Stimulated activated CD4-positive, alpha-beta T cell treated with anti-CD3 and anti-CD28 coated beads, TNF-alpha, amount 100 ng/mL, for 48 hours (primary cell): ENCODE data around the gene SCAF8.
"Not testable (repeated sequence)": the region's sequence is repeated elsewhere in the genome, so short reads cannot be mapped to it uniquely, and the experiment has no call there.

Source experiments
- DNase-seq, 3 donors: peaks; one replicate each; pipeline ENCODE4 v3.0.0-alpha.2; 2020; ENCODE audit warnings: low read depth in 3 of 3

SCAF8 gene, protein sequence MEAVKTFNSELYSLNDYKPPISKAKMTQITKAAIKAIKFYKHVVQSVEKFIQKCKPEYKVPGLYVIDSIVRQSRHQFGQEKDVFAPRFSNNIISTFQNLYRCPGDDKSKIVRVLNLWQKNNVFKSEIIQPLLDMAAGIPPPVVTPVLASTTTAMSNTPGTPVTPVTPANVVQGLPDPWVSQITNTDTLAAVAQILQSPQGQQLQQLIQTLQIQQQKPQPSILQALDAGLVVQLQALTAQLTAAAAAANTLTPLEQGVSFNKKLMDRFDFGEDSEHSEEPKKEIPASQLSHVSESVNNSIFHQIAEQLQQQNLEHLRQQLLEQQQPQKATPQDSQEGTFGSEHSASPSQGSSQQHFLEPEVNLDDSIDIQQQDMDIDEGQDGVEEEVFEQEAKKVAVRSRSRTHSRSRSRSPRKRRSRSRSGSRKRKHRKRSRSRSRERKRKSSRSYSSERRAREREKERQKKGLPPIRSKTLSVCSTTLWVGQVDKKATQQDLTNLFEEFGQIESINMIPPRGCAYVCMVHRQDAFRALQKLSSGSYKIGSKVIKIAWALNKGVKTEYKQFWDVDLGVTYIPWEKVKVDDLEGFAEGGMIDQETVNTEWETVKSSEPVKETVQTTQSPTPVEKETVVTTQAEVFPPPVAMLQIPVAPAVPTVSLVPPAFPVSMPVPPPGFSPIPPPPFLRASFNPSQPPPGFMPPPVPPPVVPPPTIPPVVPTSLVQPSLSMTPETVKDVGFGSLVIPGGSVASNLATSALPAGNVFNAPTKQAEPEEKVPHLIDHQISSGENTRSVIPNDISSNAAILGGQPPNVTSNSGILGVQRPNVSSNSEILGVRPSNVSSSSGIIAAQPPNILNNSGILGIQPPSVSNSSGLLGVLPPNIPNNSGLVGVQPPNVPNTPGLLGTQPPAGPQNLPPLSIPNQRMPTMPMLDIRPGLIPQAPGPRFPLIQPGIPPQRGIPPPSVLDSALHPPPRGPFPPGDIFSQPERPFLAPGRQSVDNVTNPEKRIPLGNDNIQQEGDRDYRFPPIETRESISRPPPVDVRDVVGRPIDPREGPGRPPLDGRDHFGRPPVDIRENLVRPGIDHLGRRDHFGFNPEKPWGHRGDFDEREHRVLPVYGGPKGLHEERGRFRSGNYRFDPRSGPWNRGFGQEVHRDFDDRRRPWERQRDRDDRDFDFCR (N-terminal part only)

DNA sequence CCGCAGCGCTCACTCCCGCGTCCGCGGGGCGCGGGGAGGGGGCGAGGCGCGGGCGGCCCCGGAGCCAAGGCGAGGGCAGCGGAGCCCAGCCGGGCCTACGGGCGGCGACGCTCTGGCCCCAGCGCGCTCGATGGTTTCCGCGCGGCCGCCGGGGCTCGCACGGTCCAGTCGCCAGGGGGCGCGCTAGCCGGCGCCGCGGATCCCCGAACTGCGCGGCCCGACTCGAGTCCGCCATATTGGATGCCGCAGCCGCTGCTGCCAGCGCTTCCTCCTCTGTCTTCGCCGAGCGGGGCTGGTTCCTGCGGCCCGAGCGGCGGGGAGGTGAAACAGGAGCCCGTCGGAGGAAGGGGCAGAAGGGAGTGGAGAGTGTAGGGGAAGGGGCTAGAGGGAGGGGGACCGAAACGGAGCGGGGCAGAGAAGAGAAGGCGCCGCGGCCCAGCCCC lies at the start of gene SCAF8:
Gene SCAF8 (plus strand): TSS at position 234 of the 443 bp plus-strand sequence. CDS start 485 bp downstream, outside the sequence.
- peak; percentile 63 to 79 (median 69) for DNase-seq

DNA sequence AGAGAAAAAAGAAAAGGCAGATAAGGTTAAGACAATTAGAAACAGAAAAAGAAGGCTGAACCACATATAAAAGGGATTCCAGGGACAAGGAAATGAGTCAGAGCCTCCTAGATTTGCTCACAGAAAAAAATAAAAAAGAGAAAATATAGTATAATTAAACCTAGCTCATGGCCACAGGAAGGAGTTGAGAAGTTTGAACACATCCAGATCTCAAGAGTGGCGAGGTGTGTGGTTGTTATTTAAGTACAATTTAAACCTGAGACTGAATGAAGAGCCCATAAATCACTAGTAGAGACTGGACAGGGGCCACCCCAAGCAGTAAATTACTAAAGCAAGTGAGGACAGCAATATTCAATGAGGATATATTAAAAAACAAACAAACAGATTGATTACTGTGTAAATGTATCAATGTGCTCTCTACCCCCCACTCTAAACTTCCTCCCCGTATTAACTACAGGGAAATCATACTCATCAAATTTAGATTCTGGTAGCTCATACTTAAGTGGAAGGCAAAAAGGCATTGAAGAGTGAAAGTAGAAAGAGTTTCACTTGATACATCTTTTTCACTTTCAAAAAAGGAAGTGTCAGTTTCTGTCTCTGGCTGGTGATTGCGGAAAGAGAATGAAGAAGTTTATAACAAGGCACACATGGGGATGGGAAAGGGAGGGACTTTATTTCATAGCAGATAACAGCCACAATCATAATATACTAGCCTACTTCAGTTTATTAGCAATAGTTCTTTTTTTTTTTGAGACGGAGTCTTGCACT lies 49.3 kb upstream of the SCAF8 start:
- DNase-seq = no peak

DNA sequence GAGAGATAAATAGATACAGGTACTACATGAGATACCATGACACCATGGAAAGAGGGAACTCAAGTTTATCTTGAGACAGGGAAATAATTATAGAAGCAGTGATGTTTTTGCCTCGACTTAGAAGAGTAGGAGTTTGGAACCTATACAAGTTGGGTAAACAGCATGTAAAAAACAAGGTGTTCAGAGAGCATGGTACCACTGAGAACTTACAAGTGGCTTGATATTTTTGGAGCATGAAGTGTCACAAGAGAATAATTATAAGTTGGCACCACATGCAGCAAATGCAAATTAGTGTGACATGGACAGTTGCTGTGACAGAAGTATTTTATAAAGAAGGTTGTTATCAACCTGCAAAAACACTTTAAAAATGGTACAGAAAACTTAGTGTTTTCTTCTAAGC lies 47.1 kb upstream of the SCAF8 start:
- no peak for DNase-seq

DNA sequence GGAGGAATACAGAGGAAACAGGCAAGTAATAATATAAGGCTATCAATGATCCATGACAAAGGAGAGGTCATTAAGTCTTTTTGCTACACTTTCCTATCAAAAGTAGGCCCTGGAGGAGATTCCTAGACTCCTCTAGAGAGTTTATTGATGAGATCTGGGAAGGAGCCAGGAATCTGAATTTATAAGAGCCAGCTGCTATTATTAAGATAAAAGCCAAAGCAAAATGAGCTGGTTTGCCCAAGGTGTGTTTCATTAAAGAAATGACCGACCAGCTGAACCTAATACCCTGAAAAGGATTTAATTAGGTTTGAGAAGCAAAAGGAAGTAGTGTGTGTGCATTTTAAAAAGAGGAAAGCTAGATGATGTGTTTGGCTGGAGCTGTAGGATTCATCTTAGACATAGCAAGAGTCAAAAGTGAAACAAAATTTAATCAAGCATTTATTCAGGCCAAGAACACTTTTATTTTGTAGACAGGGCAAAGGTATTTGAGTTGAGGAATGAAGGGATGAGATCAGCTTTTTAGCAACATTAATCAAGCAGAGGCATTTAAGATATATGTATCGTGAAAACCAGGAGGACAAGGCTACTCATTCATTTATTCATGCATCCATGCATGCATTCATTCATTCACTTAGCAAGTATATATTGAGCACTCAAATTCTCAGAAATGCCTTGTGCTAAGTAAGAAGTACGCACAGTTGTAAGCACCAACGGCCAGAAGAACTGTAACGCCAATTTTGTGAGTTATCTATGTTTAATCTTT lies 43.5 kb upstream of the SCAF8 start:
- DNase-seq = no peak

DNA sequence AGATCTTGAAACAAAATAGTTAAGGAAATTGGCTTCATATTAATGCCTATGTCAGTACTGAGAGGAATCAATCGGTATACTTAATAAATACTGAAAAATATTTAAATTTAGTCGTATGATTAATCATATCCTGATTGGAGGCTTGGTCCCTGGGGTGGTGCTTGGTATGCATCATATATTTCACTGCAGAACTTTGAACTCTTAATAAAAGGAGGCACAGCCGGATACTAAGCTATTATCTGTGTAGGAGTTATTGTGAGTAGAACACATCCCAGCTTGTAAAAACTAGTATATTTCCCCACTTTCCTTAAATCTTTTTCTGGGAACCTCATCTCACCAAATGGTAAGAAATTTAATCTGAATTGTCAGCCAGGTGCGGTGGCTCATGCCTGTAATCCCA lies 42.4 kb upstream of the SCAF8 start:
- DNase-seq = no peak

DNA sequence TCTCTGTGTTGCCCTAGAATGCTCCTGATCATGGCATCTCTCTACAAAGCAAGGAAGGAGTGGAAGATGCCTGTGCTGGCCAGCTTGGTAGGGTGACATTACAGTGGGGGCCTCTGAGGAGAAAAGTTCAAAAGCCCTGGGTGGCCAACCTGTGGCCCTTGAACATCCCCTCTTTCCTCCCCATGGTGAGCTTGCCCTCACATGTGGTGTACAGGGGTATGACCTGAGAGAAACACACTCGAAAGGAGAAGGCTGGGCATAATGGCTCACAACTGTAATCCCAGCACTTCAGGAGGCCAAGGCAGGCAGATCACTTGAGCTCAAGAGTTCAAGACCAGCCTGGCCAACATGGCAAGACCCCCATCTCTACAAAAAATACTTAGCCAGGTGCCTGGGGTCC lies 36.6 kb upstream of the SCAF8 start:
- no peak for DNase-seq

DNA sequence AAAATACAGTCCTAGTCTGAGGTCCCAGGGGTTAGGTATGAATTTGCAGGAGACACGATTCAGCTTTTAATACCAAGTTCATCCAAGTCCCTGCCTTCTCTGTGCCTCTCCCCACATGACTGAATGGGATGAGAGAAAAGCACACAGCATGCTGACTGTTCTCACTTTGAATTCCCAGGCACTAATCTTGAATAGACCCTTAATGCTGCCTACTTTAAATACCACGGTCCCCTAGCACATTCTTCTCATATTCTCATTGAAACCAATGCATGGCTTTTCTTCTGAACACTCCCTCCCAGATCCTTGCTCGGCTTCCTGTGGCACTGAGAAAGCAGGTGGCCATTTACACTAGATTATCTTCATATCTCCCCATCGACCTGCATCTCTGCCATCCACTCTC lies 30.1 kb upstream of the SCAF8 start:
- DNase-seq = no peak

DNA sequence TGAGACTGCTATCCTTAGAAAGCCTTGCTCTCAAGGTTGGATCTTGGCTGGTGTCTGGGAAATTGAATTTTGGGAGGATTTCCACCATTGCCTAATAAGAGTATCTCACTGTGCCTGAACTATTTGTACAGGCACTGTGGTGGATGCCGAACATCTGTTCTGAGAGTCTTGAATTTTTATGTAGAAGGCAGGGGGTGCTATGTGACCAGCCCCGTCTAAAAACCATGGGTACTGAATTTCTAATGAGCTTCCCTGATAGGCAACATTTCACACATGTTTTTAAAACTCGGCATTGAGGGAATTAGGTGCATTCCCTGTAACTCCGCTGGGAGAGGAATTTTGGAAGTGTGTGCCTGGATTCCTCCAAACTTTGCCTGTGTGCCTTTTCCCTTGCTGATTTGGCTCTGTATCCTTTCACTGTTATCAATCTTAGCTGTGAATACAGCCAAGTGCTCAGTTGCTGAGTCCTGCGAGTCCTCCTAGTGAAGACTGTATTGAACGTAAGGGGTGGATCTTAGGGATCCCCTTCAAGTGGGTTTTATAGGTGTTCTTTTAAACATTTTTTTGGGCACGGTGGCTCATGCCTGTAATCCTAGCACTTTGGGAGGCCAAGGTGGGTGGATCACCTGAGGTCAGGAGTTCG lies 27.6 kb upstream of the SCAF8 start:
- no peak for DNase-seq

DNA sequence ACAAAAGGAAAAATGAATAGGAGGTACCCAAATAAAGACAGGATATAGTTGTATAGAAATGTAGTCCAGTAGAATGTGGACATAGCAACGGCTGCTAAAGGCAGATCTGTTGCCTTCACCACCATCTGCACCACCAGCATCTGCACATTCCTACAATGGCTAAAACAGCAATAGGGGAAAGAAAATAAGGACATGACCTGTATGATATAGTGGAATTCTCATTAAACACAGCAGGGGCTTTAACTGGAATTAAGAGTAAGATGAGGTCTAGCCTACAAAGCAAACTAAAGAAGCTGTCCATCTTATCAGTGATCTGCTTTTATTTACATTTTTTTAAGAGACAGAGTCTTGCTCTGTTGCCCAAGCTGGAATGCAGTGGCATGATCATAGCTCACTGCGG lies 26.8 kb upstream of the SCAF8 start:
- no peak for DNase-seq

DNA sequence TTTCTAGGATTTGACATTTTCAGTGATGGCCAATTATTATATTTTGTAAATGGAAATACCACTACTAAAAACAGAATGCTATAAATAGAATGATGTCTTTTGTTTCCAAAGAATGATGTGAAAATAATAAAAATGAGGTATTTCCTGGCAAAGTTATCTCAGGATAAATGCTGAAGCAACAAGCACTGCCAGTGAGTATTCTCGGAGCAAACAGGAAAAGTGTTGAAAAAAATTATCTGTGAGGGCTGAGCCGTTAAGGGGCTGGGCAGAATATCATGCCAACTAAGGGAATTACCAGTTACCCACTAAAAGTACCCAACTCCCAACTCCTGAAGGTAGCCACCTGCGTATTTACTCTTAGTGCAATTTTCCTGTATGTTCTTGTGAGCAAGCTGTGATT lies 23.6 kb upstream of the SCAF8 start:
- DNase-seq = no peak

DNA sequence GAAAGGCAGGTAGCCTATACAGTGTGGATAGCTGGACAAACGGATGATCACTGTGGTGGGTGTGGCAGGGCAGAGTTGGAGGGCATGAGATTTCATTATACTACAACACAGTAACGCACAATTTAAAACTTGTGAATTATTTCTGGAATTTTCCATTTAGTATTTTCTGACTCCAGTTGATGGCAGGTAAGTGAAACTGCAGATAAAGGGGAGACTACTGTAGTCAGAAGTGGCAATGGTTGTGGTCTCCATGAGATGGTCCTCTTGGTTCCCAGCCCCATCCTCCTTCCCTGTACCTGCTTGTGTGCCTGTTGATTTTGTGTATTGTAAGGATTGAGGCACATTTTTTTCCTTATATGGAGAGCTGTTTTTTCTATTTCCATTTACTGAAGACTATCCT lies 22.5 kb upstream of the SCAF8 start:
- DNase-seq = no peak

DNA sequence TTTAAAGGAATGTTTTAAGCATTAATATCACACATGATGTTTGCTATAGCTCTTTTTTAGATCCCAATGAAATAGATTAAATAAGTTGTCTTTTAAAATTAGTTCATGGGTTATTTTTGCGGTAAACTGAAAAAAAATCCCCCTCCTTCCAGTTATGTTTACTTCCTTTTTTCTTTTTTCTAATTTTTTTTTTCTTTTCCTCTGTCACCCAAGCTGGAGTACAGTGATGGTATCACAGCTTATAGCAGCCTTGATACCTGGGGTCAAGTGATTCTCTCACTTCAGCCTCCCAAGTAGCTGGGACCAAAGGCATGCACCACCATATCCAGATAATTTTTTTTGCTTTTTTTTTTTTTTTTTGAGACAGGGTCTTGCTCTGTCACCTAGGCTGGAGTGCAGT lies 17.8 kb upstream of the SCAF8 start:
- DNase-seq = no peak

DNA sequence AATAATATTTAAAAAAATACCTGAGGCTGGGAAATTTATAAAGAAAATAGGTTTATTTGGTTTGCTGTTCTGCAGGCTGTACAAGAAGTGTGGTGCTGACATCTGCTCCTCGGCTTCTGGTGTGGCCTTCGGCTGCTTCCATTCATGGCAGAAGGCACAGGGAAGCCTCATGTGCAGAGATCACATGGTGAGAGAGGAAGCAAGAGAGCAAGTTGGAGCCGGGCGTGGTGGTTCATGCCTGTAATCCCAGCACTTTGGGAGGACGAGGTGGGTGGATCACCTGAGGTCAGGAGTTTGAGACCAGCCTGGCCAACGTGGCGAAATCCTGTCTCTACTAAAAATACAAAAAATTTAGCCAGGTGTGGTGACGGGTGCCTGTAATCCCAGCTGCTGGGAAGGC lies 16.9 kb upstream of the SCAF8 start:
- not testable (repeated sequence) for DNase-seq

DNA sequence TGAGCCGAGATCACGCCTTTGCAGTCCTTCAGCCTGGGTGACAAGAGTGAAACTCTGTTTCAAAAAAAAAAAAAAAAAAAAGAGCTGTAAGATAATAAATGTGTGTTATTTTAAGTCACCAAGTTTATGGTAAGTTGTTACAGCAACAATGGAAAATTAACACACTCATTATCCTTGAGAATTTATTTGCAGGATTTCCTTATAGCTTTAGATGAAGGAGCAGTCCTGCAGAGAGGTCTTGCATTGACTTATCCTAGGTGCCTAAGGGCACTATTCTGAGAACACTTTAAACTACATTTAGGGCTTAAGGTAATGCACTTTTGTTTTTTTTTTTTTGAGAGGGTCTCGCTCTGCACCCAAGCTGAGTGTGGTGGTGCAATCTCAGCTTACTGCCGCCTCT lies 13.8 kb upstream of the SCAF8 start:
- no peak for DNase-seq

DNA sequence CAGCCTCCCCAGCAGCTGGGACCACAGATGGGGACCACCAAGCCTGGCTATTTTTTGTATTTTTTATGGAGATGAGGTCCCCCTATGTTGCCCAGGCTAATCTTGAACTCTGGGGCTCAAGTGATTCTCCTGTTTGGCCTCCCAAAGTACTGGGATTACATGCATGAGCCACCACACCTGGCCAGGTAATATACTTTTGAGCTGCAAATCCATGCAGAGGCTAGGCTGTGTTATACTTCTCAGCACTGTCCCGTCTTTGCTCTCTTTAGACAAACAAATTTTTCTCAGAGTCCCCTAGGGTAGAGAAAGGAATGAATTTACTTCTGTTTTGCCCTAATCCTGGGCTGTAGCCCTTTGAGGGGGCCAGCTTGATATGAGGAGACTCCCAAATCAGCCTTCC lies 13.4 kb upstream of the SCAF8 start:
- DNase-seq = no peak

DNA sequence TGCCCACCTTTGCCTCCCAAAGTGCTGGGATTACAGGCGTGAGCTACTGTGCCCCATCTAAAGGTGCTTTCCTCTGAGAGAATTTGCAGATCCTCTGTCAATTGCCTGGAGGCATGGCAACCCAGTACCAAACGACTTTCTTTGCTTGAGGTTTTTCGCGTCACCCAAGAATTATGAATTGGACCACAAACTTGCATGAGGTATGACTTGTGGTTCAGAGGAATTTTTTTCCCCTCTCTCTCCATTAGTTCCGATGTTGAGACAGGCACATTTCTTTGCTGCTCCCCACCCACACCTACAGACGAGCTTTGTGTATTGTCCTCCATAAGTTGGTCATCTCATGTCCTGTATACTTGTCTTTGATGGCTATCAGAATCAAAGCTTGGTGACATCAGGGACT lies 11.8 kb upstream of the SCAF8 start:
- no peak for DNase-seq

DNA sequence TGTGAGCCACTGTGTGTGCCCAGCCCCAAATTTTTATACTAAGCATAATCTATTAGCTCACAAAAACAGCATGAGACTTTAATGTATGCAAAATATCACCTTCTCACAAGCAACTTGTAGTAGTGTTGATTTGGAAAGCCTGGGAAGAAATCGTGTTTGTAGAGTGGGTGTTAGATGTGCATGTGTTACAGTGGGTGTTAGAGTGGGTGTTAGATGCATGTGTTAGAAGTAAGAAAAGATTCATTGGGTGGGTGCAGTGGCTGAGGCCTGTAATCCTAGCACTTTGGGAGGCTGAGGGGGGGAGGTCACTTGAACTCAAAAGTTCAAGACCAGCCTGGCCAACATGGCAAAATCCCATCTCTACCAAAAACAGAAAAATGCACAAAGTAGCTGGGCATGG lies 6.3 kb upstream of the SCAF8 start:
- DNase-seq = no peak

DNA sequence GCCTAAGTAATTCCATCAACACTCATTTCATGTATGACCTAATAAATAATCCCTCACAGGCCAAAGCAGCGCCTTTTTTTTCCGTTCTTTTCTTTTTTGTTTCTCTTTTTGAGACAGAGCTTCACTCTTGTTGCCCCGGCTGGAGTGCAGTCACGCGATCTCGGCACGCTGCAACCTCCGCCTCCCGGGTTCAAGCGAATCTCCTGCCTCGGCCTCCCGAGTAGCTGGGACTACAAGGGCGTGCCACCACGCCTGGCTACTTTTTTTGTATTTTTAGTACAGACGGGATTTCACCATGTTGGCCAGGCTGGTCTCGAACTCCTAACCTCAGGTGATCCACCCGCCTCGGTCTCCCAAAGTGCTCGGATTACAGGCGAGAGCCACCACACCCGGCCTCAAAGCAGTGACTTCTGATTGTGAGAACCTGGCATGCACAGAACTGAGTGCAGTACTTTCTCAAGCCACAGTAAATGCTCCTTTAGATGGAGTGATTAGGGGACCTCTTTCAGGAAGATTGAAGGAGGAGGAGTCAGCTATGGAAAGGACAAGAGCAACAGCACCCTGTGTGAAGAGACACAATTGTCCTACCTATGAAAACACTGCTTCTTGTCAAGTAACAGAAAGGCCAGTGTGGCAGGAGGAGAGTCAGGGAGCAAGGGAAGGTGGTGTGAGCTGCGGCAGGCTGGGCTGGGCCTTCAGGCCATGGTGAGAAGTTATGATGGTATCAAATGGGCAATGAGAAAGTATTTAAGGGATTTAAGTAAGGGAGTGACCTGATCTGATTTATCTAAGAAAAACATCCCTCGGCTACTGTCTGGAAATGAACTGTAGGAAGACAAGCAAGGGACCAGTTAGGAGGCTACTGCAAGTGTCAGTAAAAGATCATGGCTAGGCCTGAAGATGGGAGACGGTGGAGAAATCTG lies 1.7 kb upstream of the SCAF8 start:
- no peak for DNase-seq

DNA sequence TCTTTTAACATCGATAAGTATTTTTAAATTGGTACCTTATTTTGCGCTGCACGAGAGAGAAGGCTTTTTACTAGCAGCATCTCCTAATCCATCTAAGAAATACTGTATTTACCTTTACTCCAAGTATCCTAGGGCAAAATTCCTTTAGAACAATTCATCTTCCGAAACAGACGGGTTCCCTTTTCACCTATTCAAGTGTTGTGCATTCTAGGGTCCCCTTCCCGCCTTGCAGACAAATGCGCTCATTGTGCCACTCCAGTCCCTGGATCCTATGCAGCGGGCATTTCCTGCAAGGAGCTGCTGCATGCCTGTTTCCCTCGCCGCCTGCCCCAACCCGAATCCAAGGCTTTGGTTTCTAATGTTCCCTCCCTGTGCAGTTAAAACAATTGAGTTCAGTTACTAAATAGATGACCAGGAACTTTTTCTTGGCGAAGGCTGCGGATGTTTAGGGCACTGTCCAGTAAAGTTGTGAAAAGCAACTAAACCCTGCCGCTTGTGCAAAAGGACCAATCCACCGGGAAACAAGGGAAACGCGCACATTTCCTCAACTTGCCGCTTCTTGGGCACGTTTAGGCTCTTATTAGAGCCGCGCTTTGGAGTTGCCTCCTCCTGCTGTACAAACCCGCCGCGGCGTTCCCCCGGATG lies 556 bp upstream of the SCAF8 start:
- no peak for DNase-seq
